Keratinocyte (primary cell): Measurements from ENCODE around the gene PARP1. TPM values are rescaled to one million over a fixed set of nuclear protein-coding genes. Genes with fewer than 3 reads are reported as not detected.

Experiments used
- DNase-seq: peaks from one replicate; pipeline ENCODE4 v3.0.0-alpha.2; 2011; ENCODE audit warnings: low read depth, missing footprints, low spot score
- FAIRE-seq: peaks from 2 replicates; lab custom pipeline; 2011; peaks lifted over from hg19 to GRCh38; lab: Jason Lieb, UNC
- H2AFZ ChIP-seq: 2 replicates; pipeline ENCODE4 v1.6.0; 2012; ENCODE audit warnings: low read length, control low read depth, inconsistent platforms; ENCODE audit not compliant: control insufficient read depth
- H3K27ac ChIP-seq: 2 replicates; pipeline ENCODE4 v1.5.1; 2011; ENCODE audit warnings: low read length; ENCODE audit not compliant: control insufficient read depth, insufficient read depth
- H3K27me3 ChIP-seq: 3 replicates; pipeline ENCODE4 v1.6.0; 2011; ENCODE audit warnings: low read length; ENCODE audit not compliant: control insufficient read depth, insufficient read depth; ENCODE audit errors: extremely low read depth
- H3K36me3 ChIP-seq, 2 experiments: 2 replicates in 1 of 2; 3 replicates in 1 of 2; pipeline ENCODE4 v1.5.1; 2011; ENCODE audit warnings: low read length in 2 of 2, mild to moderate bottlenecking in 1 of 2; ENCODE audit not compliant: control insufficient read depth in 2 of 2, insufficient read depth in 2 of 2; ENCODE audit errors: extremely low read depth in 1 of 2
- H3K4me1 ChIP-seq: 3 replicates; pipeline ENCODE4 v1.5.1; 2011; ENCODE audit warnings: low read length; ENCODE audit not compliant: control insufficient read depth, insufficient read depth; ENCODE audit errors: extremely low read depth
- H3K4me2 ChIP-seq: 3 replicates; pipeline ENCODE4 v1.6.0; 2011; ENCODE audit warnings: low read depth, low read length; ENCODE audit not compliant: control insufficient read depth, insufficient read depth; ENCODE audit errors: extremely low read depth
- H3K4me3 ChIP-seq, 3 experiments: fragments of 200-600 bp in 1 of 3; sonication (generic) in 1 of 3; 2 replicates in 2 of 3; 3 replicates in 1 of 3; pipeline ENCODE4 v1.5.1; 2011 to 2016; ENCODE audit warnings: low read length in 3 of 3, mild to moderate bottlenecking in 3 of 3, control low read depth in 2 of 3, inconsistent platforms in 1 of 3, low read depth in 1 of 3, mixed read lengths in 1 of 3, mixed run types in 1 of 3, moderate library complexity in 1 of 3; ENCODE audit not compliant: control insufficient read depth in 2 of 3, insufficient read depth in 2 of 3; ENCODE audit errors: extremely low read depth in 1 of 3
- H3K79me2 ChIP-seq: 2 replicates; pipeline ENCODE4 v1.6.0; 2012; ENCODE audit warnings: low read length; ENCODE audit not compliant: control insufficient read depth, insufficient read depth
- H3K9ac ChIP-seq: 3 replicates; pipeline ENCODE4 v1.6.0; 2011; ENCODE audit warnings: low read length; ENCODE audit not compliant: control insufficient read depth, insufficient read depth; ENCODE audit errors: extremely low read depth
- H3K9me1 ChIP-seq: 3 replicates; pipeline ENCODE4 v1.6.0; 2011; ENCODE audit warnings: low read length; ENCODE audit not compliant: control insufficient read depth, insufficient read depth; ENCODE audit errors: extremely low read depth
- H3K9me3 ChIP-seq: 2 replicates; pipeline ENCODE4 v1.5.1; 2012; ENCODE audit warnings: low read depth, low read length; ENCODE audit not compliant: control insufficient read depth
- H4K20me1 ChIP-seq: 3 replicates; pipeline ENCODE4 v1.6.0; 2011; ENCODE audit warnings: low read length; ENCODE audit not compliant: control insufficient read depth, insufficient read depth; ENCODE audit errors: extremely low read depth
- CTCF ChIP-seq, 3 experiments: IDR thresholded peaks in 1 of 3; conservative IDR thresholded peaks in 1 of 3; optimal IDR thresholded peaks in 1 of 3; 2 replicates in 2 of 3; 3 replicates in 1 of 3; pipeline versions ENCODE3 to v1.5.1; 2011; ENCODE audit warnings: low read length in 3 of 3, mild to moderate bottlenecking in 3 of 3, moderate library complexity in 2 of 3, control low read depth in 1 of 3, inconsistent platforms in 1 of 3; ENCODE audit not compliant: insufficient read depth in 2 of 3; ENCODE audit errors: extremely low read depth in 1 of 3
- EZH2 ChIP-seq: IDR thresholded peaks from one replicate; pipeline ENCODE4 v1.6.1; 2012; ENCODE audit warnings: inconsistent platforms, mild to moderate bottlenecking, low read length, moderate library complexity
- dilution Hi-C: fragments of 300-500 bp; cut with MboI; formaldehyde crosslinking; loops from one replicate; pipeline ENCODE4 v1.7.0; 2020; ENCODE audit warnings: low sequenced_read_pairs; ENCODE audit not compliant: extremely low pct_ligation_motif_present
- polyA plus RNA-seq, 5 experiments: library from polyadenylated mRNA; depleted of rRNA in 3 of 5; stranded (reverse) in 3 of 5; stranded (forward) in 1 of 5; unstranded in 1 of 5; fragments of >200 nt; gene quantifications; 1 replicate in 1 of 5; 2 replicates in 3 of 5; 3 replicates in 1 of 5; pipeline versions ENCODE4 v1.2.1 to v1.2.3, GENCODE V29; 2011 to 2012; ENCODE audit warnings: missing spikeins in 2 of 5, low read depth in 1 of 5, low replicate concordance in 1 of 5

PARP1 gene
- polyA plus RNA-seq, 1 donor (not counting 4 experiments of a cell fraction or from before 2014, with no cell fraction given), result 62.9 TPM

- Histone ChIP-seq H3K9ac (no peak overlapping the region), H3K27me3 (no peaks in the 10 kb centered on the region), H3K4me3 (no peak overlapping the region), H3K9me3 (no peaks in the 10 kb centered on the region), H3K79me2 (peaks cover 25% of the 10 kb centered on the region), H3K27ac (no peak overlapping the region), H4K20me1 (peaks cover 3% of the 10 kb centered on the region), H3K36me3 (no peaks in the 10 kb centered on the region), H3K4me2 (no peak overlapping the region), H2AFZ (no peak overlapping the region), H3K9me1 (peaks cover 6% of the 10 kb centered on the region), H3K4me1 (peaks cover 14% of the 10 kb centered on the region)
- dilution Hi-C loops, result no loop called here
- TF ChIP-seq EZH2 (no peak), CTCF (optimal IDR thresholded peaks at IDR 0.05 in 1 of 3, IDR thresholded peaks at IDR 0.05 in 1 of 3, conservative IDR thresholded peaks at IDR 0.05 in 1 of 3; ENCODE audit: extremely low read depth in 1 of 3, insufficient read depth in 2 of 3, low read length in 3 of 3) (no peak)
- DNase-seq (no peak), FAIRE-seq (no peak)
Measured at GRCh38 chr1:226409392-226409791, 1.5 kb upstream of the PARP1 start.

- Histone ChIP-seq H3K9ac (peak overlapping the region; percentile 10), H3K79me2 (peaks cover 32% of the 10 kb centered on the region), H3K9me1 (peaks cover 6% of the 10 kb centered on the region), H3K27ac (peak overlapping the region; percentile 2), H3K4me3 (peak overlapping the region in 2 of 3 experiments; percentile 81 to 88), H3K36me3 (peaks cover 0 to 1% of the 10 kb centered on the region in 2 experiments), H3K9me3 (no peaks in the 10 kb centered on the region), H2AFZ (peak overlapping the region; percentile 54), H3K27me3 (no peaks in the 10 kb centered on the region), H3K4me1 (peaks cover 14% of the 10 kb centered on the region), H4K20me1 (peaks cover 3% of the 10 kb centered on the region), H3K4me2 (peak overlapping the region; percentile 30)
- TF ChIP-seq CTCF (optimal IDR thresholded peaks at IDR 0.05 in 1 of 3, IDR thresholded peaks at IDR 0.05 in 1 of 3, conservative IDR thresholded peaks at IDR 0.05 in 1 of 3; ENCODE audit: extremely low read depth in 1 of 3, insufficient read depth in 2 of 3, low read length in 3 of 3), result no peak
- no peak for TF ChIP-seq EZH2
- DNase-seq (no peak), FAIRE-seq (no peak)
- dilution Hi-C loops, result no loop called here
Measured at GRCh38 chr1:226408285-226409184, 642 bp upstream of the PARP1 start.
